SK-N-SH (cell line): ENCODE data around the gene INO80. TPM values are rescaled to one million over a fixed set of nuclear protein-coding genes. Genes with fewer than 3 reads are reported as not detected.

Experiments used
- CTCF ChIA-PET: fragments of 300-600, 350-600 bp; formaldehyde crosslinking; extraction: SDS; loops from one replicate; lab custom pipeline; 2021; lab: Yijun Ruan, JAX
- POLR2A ChIA-PET: fragments of 350-600 bp; sonication (Branson Sonifier 250); formaldehyde crosslinking; extraction: SDS; loops from one replicate; lab custom pipeline; 2020; ENCODE audit warnings: antibody characterized with exemption, inconsistent platforms; lab: Yijun Ruan, JAX
- DNase-seq: peaks from one replicate; pipeline ENCODE4 v3.0.0; 2012
- H2AFZ ChIP-seq: fragments of 200-600 bp; sonication (generic); 2 replicates; pipeline ENCODE4 v1.8.1; 2016; ENCODE audit warnings: antibody characterized with exemption, mild to moderate bottlenecking, low read depth
- H3F3A ChIP-seq: fragments of 200-600 bp; sonication (generic); replicated peaks from 2 replicates; pipeline ENCODE3; 2016; ENCODE audit warnings: antibody characterized with exemption, mild to moderate bottlenecking; ENCODE audit not compliant: insufficient read depth
- H3K27ac ChIP-seq, 2 experiments: fragments of 200-500 bp in 1 of 2; fragments of 200-600 bp in 1 of 2; sonication (Bioruptor generic) in 1 of 2; sonication (generic), shearing (Covaris generic) in 1 of 2; 2 replicates each; pipeline versions ENCODE4 v1.5.1 to v1.6.1; 2014 to 2016; ENCODE audit warnings: low read depth in 2 of 2, inconsistent platforms in 1 of 2, low read length in 1 of 2, mild to moderate bottlenecking in 1 of 2, mixed read lengths in 1 of 2
- H3K27me3 ChIP-seq: fragments of 200-600 bp; sonication (generic), shearing (Covaris generic); 2 replicates; pipeline ENCODE4 v1.6.1; 2016; ENCODE audit warnings: mixed run types; ENCODE audit not compliant: insufficient read depth
- H3K36me3 ChIP-seq, 2 experiments: fragments of 200-500 bp in 1 of 2; fragments of 200-600 bp in 1 of 2; sonication (Bioruptor generic) in 1 of 2; sonication (generic) in 1 of 2; replicated peaks in 1 of 2; 2 replicates each; pipeline versions ENCODE3 to v1.5.1; 2014 to 2016; ENCODE audit warnings: low read length in 1 of 2, mild to moderate bottlenecking in 1 of 2; ENCODE audit not compliant: insufficient read depth in 2 of 2, control insufficient read depth in 1 of 2
- H3K4me1 ChIP-seq, 2 experiments: fragments of 200-500 bp in 1 of 2; fragments of 200-600 bp in 1 of 2; sonication (Bioruptor generic) in 1 of 2; sonication (generic), shearing (Covaris generic) in 1 of 2; 2 replicates each; pipeline versions ENCODE4 v1.5.1 to v1.6.1; 2014 to 2016; ENCODE audit warnings: low read depth in 1 of 2, low read length in 1 of 2, mixed run types in 1 of 2; ENCODE audit not compliant: insufficient read depth in 2 of 2, control insufficient read depth in 1 of 2
- H3K4me2 ChIP-seq: fragments of 200-600 bp; sonication (generic), shearing (Covaris generic); 2 replicates; pipeline ENCODE4 v1.6.1; 2017; ENCODE audit warnings: mixed run types
- H3K4me3 ChIP-seq, 2 experiments: fragments of 200-500 bp in 1 of 2; fragments of 200-600 bp in 1 of 2; sonication (Bioruptor generic) in 1 of 2; sonication (generic), shearing (Covaris generic) in 1 of 2; 2 replicates each; pipeline versions ENCODE4 v1.5.1 to v1.8.1; 2014 to 2016; ENCODE audit warnings: low read depth in 2 of 2, inconsistent platforms in 1 of 2, low read length in 1 of 2, mild to moderate bottlenecking in 1 of 2, mixed read lengths in 1 of 2, moderate library complexity in 1 of 2
- H3K79me2 ChIP-seq: fragments of 200-600 bp; sonication (generic); 2 replicates; pipeline ENCODE4 v1.8.1; 2017; ENCODE audit warnings: mild to moderate bottlenecking; ENCODE audit not compliant: insufficient read depth
- H3K9ac ChIP-seq: fragments of 200-600 bp; sonication (generic); 2 replicates; pipeline ENCODE4 v1.6.1; 2017; ENCODE audit warnings: mixed run types
- H3K9me2 ChIP-seq: fragments of 200-600 bp; sonication (generic); 2 replicates; pipeline ENCODE4 v1.6.1; 2017; ENCODE audit warnings: mixed run types
- H3K9me3 ChIP-seq: fragments of 200-600 bp; sonication (generic); 2 replicates; pipeline ENCODE4 v1.6.1; 2017; ENCODE audit warnings: mixed run types, mild to moderate bottlenecking, moderate library complexity
- H4K20me1 ChIP-seq: fragments of 200-600 bp; sonication (generic); 2 replicates; pipeline ENCODE4 v1.6.1; 2017; ENCODE audit warnings: mild to moderate bottlenecking, mixed run types; ENCODE audit not compliant: insufficient read depth
- CTCF ChIP-seq: fragments of 200-600 bp; sonication (generic); IDR thresholded peaks from 2 replicates; pipeline ENCODE4 v1.6.1; 2017; ENCODE audit warnings: antibody characterized with exemption, mild to moderate bottlenecking, moderate library complexity
- ELF1 ChIP-seq: IDR thresholded peaks from 2 replicates; pipeline ENCODE4 v1.4.0; 2012
- EP300 ChIP-seq, 2 experiments: IDR thresholded peaks; 2 replicates each; pipeline versions ENCODE4 v1.4.0 to v1.6.1; 2012; ENCODE audit warnings: borderline replicate concordance in 1 of 2, low read depth in 1 of 2, low read length in 1 of 2
- EZH2phosphoT487 ChIP-seq: fragments of 200-600 bp; sonication (generic); IDR thresholded peaks from 2 replicates; pipeline ENCODE4 v1.6.1; 2017; ENCODE audit warnings: low read depth, mixed run types, mild to moderate bottlenecking, antibody characterized with exemption, moderate library complexity, borderline replicate concordance
- FOSL2 ChIP-seq: IDR thresholded peaks from 2 replicates; pipeline ENCODE4 v1.4.0; 2012; ENCODE audit warnings: low read depth, mild to moderate bottlenecking, moderate library complexity, borderline replicate concordance
- MAX ChIP-seq: IDR thresholded peaks from 2 replicates; pipeline ENCODE4 v1.4.0; 2012; ENCODE audit warnings: low read depth
- MEF2A ChIP-seq: IDR thresholded peaks from 2 replicates; pipeline ENCODE4 v1.4.0; 2012; ENCODE audit warnings: low read depth, borderline replicate concordance
- NFIC ChIP-seq: IDR thresholded peaks from 2 replicates; pipeline ENCODE4 v1.4.0; 2012; ENCODE audit warnings: borderline replicate concordance
- NRF1 ChIP-seq: IDR thresholded peaks from 2 replicates; pipeline ENCODE4 v1.6.1; 2012; ENCODE audit warnings: low read depth, mild to moderate bottlenecking, low read length
- PBX3 ChIP-seq: IDR thresholded peaks from 2 replicates; pipeline ENCODE4; 2012
- RAD21 ChIP-seq: IDR thresholded peaks from 2 replicates; pipeline ENCODE4 v1.6.1; 2012; ENCODE audit warnings: mild to moderate bottlenecking, low read length
- RCOR1 ChIP-seq: fragments of 150-350 bp; IDR thresholded peaks from 2 replicates; pipeline ENCODE4 v1.6.1; 2017; ENCODE audit warnings: antibody characterized with exemption, low read length
- RXRA ChIP-seq: IDR thresholded peaks from 2 replicates; pipeline ENCODE4 v1.4.0; 2012; ENCODE audit warnings: low read depth, mild to moderate bottlenecking, borderline replicate concordance
- SMC3 ChIP-seq: IDR thresholded peaks from 2 replicates; pipeline ENCODE4 v1.6.1; 2012; ENCODE audit warnings: low read depth, low read length, improper control_type of control experiment
- TAF1 ChIP-seq: IDR thresholded peaks from 2 replicates; pipeline ENCODE4 v1.6.1; 2012; ENCODE audit warnings: low read depth, mild to moderate bottlenecking, low read length, moderate library complexity, borderline replicate concordance
- TCF12 ChIP-seq: IDR thresholded peaks from 2 replicates; pipeline ENCODE4 v1.4.0; 2012
- USF2 ChIP-seq: fragments of 150-350 bp; IDR thresholded peaks from 2 replicates; pipeline ENCODE4 v1.6.1; 2017; ENCODE audit warnings: antibody characterized with exemption, low read length, low read depth, borderline replicate concordance
- YY1 ChIP-seq: IDR thresholded peaks from 2 replicates; pipeline ENCODE4 v1.4.0; 2012; ENCODE audit warnings: low read depth, mild to moderate bottlenecking
- WGBS: methylation state at CpG from one replicate; pipeline ENCODE4 v1.1.6; 2017; ENCODE audit warnings: low lambda C conversion rate; 5-methylcytosine and 5-hydroxymethylcytosine counted together
- polyA plus RNA-seq, 3 experiments: library from polyadenylated mRNA; depleted of rRNA; stranded (reverse); fragments of >200 nt; gene quantifications; 2 replicates each; pipeline ENCODE4 v1.2.3, GENCODE V29; 2012
- TF ChIP-seq, protein P1 (sequence below): IDR thresholded peaks from 2 replicates; pipeline ENCODE4 v1.4.0; 2012; ENCODE audit warnings: low read depth, borderline replicate concordance

INO80 gene
- polyA plus RNA-seq, 1 of the 3 experiments (the other 2 are of a cell fraction), result 4.6 TPM

- Histone ChIP-seq H3K27me3 (no peaks in the 10 kb centered on the region), H3K9me3 (no peaks in the 10 kb centered on the region), H3K9ac (no peak overlapping the region), H4K20me1 (no peaks in the 10 kb centered on the region), H3K4me2 (no peak overlapping the region), H2AFZ (no peak overlapping the region), H3F3A (peaks cover 22% of the 10 kb centered on the region), H3K79me2 (0 out of 2 replicates have a peak, but pooled peaks cover 5% of the 10 kb centered on the region), H3K4me1 (peaks cover 2 to 19% of the 10 kb centered on the region in 2 experiments; a peak in 3 of 4 replicates), H3K9me2 (no peaks in the 10 kb centered on the region), H3K27ac (peak overlapping the region in 1 of 2 experiments; percentile 84; a peak in 1 of 4 replicates), H3K4me3 (no peak overlapping the region), H3K36me3 (peaks cover 16 to 26% of the 10 kb centered on the region in 2 experiments)
- 94% methylated on average over 4 of the region's 4 CpGs for WGBS
- POLR2A ChIA-PET, result interaction anchor here (0.7 kb wide), 1 partner anchor 131 kb away, joined by 3 read pairs; the partner anchor contains the start of gene VPS18
- DNase-seq, result no peak
- TF ChIP-seq ELF1 (no peak), PBX3 (no peak), MEF2A (no peak), TAF1 (no peak), EP300 (IDR thresholded peaks at IDR 0.05; ENCODE audit: borderline replicate concordance in 1 of 2, low read depth in 1 of 2, low read length in 1 of 2) (no peak), YY1 (no peak), RAD21 (no peak), TCF12 (no peak), EZH2phosphoT487 (no peak), RCOR1 (no peak), NRF1 (no peak), RXRA (no peak), NFIC (no peak), USF2 (no peak), SMC3 (no peak), FOSL2 (no peak), CTCF (no peak), MAX (no peak)
- TF ChIP-seq, protein P1, sequence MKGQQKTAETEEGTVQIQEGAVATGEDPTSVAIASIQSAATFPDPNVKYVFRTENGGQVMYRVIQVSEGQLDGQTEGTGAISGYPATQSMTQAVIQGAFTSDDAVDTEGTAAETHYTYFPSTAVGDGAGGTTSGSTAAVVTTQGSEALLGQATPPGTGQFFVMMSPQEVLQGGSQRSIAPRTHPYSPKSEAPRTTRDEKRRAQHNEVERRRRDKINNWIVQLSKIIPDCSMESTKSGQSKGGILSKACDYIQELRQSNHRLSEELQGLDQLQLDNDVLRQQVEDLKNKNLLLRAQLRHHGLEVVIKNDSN, result no peak
- CTCF ChIA-PET, result interaction anchor here (1.0 to 15.7 kb wide), 8 partner anchors 43 to 168 kb away, joined by 3 to 324 read pairs (median 9); partner anchors contain the start of gene INO80
Observed at GRCh38 chr15:41025393-41025792, 90.7 kb downstream of the INO80 start.
